ENCODE data around the gene PDCD2L. TPM values are rescaled to one million over a fixed set of nuclear protein-coding genes. Genes with fewer than 3 reads are reported as not detected.
"Not testable (repeated sequence)": the region's sequence is repeated elsewhere in the genome, so short reads cannot be mapped to it uniquely, and the experiment has no call there.

The PDCD2L gene
- polyA plus RNA-seq, 1 experiment = 14.0 TPM

DNA sequence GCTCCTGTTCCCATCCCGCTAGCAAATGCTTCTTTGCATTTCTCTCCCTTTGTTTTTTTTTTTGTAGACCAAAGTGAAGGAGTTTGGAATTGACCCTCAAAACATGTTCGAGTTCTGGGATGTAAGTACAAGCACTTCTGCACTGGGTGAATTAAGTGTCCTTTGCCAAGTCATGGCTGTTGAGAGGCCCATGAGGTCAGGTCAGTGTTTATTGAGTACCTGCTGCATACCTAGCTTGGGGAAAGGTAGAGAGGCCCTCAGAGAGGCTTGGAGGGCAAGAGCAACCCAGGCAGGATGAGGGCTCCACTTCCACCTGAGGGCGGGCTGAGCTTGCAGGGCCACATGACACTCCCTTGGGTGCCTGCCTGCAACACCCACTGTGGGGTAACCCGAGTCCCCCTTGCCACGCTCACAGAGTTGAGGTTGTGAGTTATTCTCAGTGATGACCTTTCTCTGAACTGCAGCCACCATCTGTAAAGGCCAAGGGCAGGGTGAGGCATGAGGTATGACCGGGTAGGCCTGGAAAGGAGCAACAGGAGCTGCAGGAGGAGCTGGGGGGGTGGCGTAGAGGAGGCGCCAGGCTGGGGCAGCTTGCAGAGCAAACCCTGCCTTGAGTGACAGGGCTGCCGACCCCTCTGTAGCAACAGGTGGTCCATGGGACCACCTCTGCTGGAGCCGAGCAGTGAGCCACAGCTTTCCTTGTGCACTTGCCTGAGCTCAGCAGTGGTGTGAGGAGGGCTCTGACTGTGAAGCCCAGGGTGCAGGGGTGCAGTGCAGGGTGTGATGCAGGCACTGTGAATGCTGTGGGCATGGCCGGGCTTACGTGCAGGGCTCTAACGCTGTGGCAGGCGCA, 22.6 kb upstream of the PDCD2L start:
- Histone ChIP-seq H3K27me3 (ENCODE audit: control insufficient read depth, insufficient read depth, low read length) (no peaks in the 10 kb centered on the region), H3K4me3 (ENCODE audit: low read depth, low read length) (no peak overlapping the region), H3K27ac (ENCODE audit: low read depth, low read length) (no peak overlapping the region), H3K9me3 (ENCODE audit: control insufficient read depth, insufficient read depth, low read length) (no peaks in the 10 kb centered on the region; the same call in 1 of the 2 replicates)
- ChIA-PET CTCF (interaction anchor here (1.5 kb wide), 1 partner anchor 35 kb away, joined by 4 read pairs; no protein-coding TSS in a partner anchor), POLR2A (interaction anchor here (0.7 kb wide), 1 partner anchor 23 kb away, joined by 3 read pairs; no protein-coding TSS in a partner anchor)
- DNase-seq (ENCODE audit: low read depth, low spot score) = no peak
- TF ChIP-seq, protein P1, sequence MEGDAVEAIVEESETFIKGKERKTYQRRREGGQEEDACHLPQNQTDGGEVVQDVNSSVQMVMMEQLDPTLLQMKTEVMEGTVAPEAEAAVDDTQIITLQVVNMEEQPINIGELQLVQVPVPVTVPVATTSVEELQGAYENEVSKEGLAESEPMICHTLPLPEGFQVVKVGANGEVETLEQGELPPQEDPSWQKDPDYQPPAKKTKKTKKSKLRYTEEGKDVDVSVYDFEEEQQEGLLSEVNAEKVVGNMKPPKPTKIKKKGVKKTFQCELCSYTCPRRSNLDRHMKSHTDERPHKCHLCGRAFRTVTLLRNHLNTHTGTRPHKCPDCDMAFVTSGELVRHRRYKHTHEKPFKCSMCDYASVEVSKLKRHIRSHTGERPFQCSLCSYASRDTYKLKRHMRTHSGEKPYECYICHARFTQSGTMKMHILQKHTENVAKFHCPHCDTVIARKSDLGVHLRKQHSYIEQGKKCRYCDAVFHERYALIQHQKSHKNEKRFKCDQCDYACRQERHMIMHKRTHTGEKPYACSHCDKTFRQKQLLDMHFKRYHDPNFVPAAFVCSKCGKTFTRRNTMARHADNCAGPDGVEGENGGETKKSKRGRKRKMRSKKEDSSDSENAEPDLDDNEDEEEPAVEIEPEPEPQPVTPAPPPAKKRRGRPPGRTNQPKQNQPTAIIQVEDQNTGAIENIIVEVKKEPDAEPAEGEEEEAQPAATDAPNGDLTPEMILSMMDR (IDR thresholded peaks at IDR 0.05; ENCODE audit: low read depth, low read length) = no peak

GRCh38 chr19:34382471-34382870, 21.7 kb upstream of the PDCD2L start:
- TF ChIP-seq, protein P1 (IDR thresholded peaks at IDR 0.05; ENCODE audit: low read depth, low read length) = no peak
- ChIA-PET CTCF (no interaction called here), POLR2A (no interaction called here)
- no peak overlapping the region for H3K27ac ChIP-seq (ENCODE audit: low read depth, low read length)
- H3K4me3 ChIP-seq (ENCODE audit: low read depth, low read length) = no peak overlapping the region
- no peaks in the 10 kb centered on the region; the same call in 1 of the 2 replicates for H3K9me3 ChIP-seq (ENCODE audit: control insufficient read depth, insufficient read depth, low read length)
- no peaks in the 10 kb centered on the region for H3K27me3 ChIP-seq (ENCODE audit: control insufficient read depth, insufficient read depth, low read length)
- no peak for DNase-seq (ENCODE audit: low read depth, low spot score)

GRCh38 chr19:34383599-34383998, 20.6 kb upstream of the PDCD2L start:
- Histone ChIP-seq H3K9me3 (ENCODE audit: control insufficient read depth, insufficient read depth, low read length) (no peaks in the 10 kb centered on the region; the same call in 1 of the 2 replicates), H3K27me3 (ENCODE audit: control insufficient read depth, insufficient read depth, low read length) (no peaks in the 10 kb centered on the region), H3K27ac (ENCODE audit: low read depth, low read length) (no peak overlapping the region), H3K4me3 (ENCODE audit: low read depth, low read length) (no peak overlapping the region)
- no peak for DNase-seq (ENCODE audit: low read depth, low spot score)
- POLR2A ChIA-PET = no interaction called here
- TF ChIP-seq, protein P1 (IDR thresholded peaks at IDR 0.05; ENCODE audit: low read depth, low read length) = no peak
- CTCF ChIA-PET = no interaction called here

GRCh38 chr19:34386645-34387445, 17.4 kb upstream of the PDCD2L start:
- Histone ChIP-seq H3K9me3 (ENCODE audit: control insufficient read depth, insufficient read depth, low read length) (no peaks in the 10 kb centered on the region), H3K27ac (ENCODE audit: low read depth, low read length) (no peak overlapping the region), H3K4me3 (ENCODE audit: low read depth, low read length) (no peak overlapping the region), H3K27me3 (ENCODE audit: control insufficient read depth, insufficient read depth, low read length) (no peaks in the 10 kb centered on the region)
- TF ChIP-seq, protein P1 (IDR thresholded peaks at IDR 0.05; ENCODE audit: low read depth, low read length) = no peak
- ChIA-PET POLR2A (interaction anchor here (0.7 to 1.1 kb wide), 2 partner anchors 16 to 1518 kb away, joined by 3 read pairs; no protein-coding TSS in a partner anchor), CTCF (no interaction called here)
- DNase-seq (ENCODE audit: low read depth, low spot score) = no peak

GRCh38 chr19:34387446-34387810, 16.8 kb upstream of the PDCD2L start:
- no peak for DNase-seq (ENCODE audit: low read depth, low spot score)
- no peaks in the 10 kb centered on the region for H3K9me3 ChIP-seq (ENCODE audit: control insufficient read depth, insufficient read depth, low read length)
- H3K4me3 ChIP-seq (ENCODE audit: low read depth, low read length) = no peak overlapping the region
- TF ChIP-seq, protein P1 (IDR thresholded peaks at IDR 0.05; ENCODE audit: low read depth, low read length) = no peak
- H3K27me3 ChIP-seq (ENCODE audit: control insufficient read depth, insufficient read depth, low read length) = no peaks in the 10 kb centered on the region
- POLR2A ChIA-PET = no interaction called here
- no peak overlapping the region for H3K27ac ChIP-seq (ENCODE audit: low read depth, low read length)
- CTCF ChIA-PET = no interaction called here

DNA sequence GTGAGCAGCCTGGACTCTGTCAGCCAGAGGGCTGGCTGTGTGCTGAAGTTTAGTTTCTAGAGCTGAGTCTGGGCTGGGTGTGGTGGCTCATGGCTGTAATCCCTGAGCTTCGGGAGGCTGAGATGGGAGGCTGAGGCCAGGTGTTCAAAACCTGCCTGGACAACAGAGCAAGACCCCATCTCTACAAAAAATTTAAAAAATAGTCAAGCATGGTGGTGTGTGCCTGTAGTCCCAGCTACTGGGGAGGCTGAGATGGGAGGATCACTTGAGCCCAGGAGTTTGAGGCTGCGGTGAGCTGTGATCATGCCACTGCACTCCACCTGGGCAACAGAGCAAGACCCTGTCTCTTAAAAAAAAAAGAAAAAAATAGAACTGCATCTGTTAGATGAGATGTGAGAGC, 15.5 kb upstream of the PDCD2L start:
- H3K9me3 ChIP-seq (ENCODE audit: control insufficient read depth, insufficient read depth, low read length); H3K27ac ChIP-seq (ENCODE audit: low read depth, low read length); POLR2A ChIA-PET; DNase-seq (ENCODE audit: low read depth, low spot score); CTCF ChIA-PET; H3K4me3 ChIP-seq (ENCODE audit: low read depth, low read length); H3K27me3 ChIP-seq (ENCODE audit: control insufficient read depth, insufficient read depth, low read length): not testable (repeated sequence)

All from AG04450 (cell line).